ENCODE measurements around the gene FNDC8.
"Not testable (repeated sequence)": the region's sequence is repeated elsewhere in the genome, so short reads cannot be mapped to it uniquely, and the experiment has no call there.

FNDC8 gene

GRCh38 chr17:35097776-35098175 lies 23.6 kb upstream of the FNDC8 start:
- no peak for DNase-seq

- no peak for DNase-seq
Observed at GRCh38 chr17:35099908-35100307, 21.5 kb upstream of the FNDC8 start.

DNA sequence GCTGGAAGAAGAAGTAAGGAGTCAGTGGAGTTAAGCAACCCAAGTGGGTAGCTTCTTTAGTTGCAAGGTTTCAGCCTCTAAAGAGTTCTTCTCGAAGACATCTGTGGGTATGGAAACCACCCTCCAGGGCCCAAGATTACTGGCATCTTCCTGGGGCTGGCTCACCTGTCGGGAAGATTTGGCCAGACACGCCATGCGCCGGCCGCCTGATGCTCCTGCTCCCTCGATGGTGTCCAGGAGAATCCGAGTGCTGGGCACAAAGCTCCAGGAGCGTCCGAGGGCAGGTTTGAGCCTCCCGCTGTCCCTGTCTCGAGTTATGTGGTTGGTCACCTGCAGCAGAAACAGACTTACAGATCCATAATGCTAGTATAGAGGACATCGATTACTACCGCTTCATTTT lies 20.4 kb upstream of the FNDC8 start:
- DNase-seq = no peak

- DNase-seq = no peak
Observed at GRCh38 chr17:35101725-35102124, 19.7 kb upstream of the FNDC8 start.

GRCh38 chr17:35103271-35103670 lies 18.1 kb upstream of the FNDC8 start:
- no peak for DNase-seq

GRCh38 chr17:35104844-35105450 lies 16.5 kb upstream of the FNDC8 start:
- DNase-seq = no peak

- not testable (repeated sequence) for DNase-seq
Observed at GRCh38 chr17:35110791-35111190, 10.6 kb upstream of the FNDC8 start.

- no peak for DNase-seq
Observed at GRCh38 chr17:35116845-35117244, 4.6 kb upstream of the FNDC8 start.

DNA sequence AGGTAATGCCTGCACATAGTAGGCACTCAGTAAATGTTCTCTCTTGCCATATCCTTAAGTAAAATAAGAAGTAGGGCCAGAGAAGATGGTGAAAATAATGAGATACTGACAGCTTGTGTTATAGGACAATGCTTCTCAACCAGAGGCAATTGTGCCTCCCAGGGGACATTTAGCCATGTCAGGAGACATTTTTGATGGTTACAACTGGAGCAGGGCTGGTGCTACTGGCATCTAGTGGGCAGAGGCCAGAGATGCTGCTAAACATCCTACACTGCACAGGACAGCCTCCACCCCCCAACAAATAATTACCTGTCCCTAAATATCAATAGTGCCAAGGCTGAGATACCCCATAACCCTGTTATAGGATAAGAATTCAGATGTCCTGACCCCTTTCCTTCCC lies 3.4 kb upstream of the FNDC8 start:
- DNase-seq = peak; percentile 32

DNA sequence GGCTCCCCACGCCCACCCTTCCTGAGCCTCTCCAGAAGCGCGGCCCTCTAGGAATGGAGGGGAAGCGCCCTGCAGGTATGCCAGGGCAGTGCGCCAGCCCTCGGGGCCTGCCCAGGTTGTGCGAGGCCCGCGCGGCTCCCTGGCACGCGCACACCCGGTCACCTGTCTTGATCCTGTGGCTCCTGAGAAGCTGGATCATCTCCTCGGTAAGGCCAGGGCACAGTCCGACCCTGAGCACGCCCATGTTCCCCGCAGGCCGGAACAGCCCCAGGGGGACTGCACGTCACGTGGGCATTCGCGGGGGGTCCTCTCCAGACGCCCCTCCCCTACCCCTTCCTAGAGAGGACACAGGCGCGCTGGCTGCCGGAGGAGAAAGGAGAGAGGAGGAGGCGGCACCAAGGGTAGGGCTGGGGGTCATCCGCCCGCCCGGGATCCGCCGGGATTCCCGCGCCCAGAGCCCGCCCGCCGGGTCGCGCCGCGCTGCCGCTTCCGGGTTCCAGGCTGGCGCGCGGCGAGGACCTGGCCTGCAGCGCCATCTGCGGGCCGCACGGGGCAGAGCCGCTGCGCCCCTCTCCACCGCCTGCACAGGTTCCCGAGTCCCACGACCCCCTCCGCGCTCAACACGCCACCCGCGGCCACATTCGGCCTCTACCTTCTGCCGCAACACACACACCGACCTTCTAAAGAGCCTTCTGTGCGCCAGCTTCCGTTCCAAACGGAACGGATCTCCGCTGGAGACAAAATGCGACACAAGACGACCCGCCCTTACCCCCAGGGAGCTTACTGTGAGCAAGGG lies 1.8 kb upstream of the FNDC8 start, which contains the start of gene RAD51D:
RAD51D (minus strand) TSS at position 491 of the 796 bp plus-strand sequence; CDS start at position 244, 247 bp downstream.
- DNase-seq = peak; percentile 80

DNA sequence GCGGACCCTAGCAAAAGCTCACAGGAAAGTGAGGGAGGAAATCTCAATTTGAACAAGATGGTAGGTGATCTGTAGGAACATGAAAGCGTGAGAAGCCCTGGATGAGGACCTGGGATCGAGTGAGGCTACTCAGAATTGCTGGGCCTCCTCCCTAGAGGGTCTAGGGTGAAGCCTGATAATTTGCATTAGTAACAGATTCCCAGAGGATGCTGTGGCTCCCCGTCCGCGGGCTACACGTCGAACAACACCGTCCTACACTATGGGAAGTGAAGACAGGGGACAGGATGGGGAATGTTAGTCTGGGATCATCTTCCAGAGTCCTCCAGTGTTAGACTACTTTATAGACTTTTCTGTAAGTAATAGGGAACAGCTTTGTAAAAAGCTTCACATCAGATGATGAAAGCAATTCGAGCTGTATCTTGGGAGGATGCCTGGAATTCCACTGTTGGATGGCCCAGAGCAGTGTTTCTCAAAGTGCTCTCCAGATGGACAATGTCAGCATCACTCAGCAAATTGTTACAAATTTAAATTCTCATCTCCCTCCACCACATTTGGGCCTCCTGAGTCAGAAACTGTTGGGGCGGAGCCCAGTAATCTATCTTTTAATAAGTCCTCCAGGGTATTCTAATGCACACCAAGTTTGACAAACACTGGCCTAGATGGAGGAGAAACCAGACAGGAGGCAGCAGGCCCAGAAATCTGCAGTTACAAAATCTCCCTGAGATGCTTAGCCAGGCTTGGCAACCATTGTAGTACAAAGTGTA lies 6.5 kb downstream of the FNDC8 start:
- DNase-seq = no peak

DNA sequence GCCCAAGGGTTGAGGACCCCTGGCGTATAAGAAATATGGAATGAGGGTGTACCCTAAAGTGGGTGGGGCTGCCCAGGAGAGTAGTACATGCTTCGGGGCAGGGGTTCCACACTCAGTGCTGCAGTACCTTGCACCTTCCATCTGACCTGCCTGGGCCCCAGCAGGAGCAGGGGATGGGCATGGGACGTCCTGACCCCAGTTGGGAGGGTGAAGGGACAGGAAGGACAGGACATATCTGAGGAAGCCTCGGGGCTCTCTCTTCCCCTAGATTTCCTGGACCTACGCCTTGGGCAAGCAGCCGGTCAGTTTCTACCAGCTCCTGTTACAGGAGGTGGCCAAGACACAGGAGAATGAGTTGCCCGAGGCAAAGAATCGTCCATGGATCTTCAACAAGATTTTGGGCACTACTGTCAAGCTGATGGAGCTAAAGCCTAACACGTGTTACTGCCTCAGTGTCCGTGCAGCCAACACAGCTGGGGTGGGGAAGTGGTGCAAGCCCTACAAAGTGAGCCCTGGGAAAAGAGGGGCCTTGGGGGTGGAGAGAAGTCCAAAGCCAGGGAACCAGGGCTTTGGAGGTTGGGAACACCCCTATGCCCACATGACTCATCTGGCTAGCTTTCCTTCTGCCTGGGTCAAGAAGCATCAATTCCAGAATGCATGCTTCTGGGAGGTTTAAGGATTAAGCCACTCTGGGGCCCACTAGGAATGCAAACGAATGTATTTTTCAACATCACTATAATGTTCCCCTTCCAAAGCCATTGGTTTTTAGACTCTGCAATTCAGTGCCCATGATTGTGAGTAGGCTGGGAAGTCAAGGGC lies 7.9 kb downstream of the FNDC8 start:
- DNase-seq = no peak

DNA sequence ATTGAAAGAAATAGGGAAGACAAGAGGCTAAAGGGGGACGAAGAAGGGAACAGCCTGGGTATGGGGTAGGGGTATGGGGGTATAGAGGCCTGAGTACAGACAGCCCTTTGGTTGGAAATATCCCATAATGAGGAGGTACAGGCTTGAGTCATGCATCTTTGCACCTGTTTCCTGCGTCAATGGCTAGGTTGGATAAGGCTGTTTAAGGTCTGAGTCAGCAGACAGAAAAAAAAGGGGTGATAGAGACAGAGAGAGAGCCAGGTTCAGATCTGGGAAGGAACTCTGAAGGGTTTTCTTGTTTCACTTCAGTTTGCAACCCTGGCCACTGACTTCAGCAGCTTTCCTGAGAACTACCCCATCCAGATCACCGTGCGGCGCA lies 8.5 kb downstream of the FNDC8 start:
- no peak for DNase-seq

DNA sequence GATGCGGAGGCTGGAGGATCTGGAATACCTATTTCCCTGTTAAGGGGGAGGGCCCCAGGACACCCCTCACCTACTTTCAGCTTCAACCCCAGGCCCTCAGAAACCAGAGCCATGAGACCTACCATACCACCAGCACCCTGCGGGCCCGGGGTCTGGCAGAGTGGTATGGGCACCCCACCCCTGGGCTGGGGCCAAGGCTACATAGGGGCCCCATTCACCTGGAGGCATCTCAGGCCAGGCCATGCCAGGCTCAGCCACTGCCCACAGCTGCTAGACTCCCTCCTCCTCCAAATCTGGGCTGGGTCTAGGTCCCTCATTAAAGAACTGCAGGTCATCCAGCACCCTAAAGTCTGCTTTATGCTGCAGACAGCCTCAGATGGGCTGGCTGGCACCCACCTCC lies 9.0 kb downstream of the FNDC8 start:
- DNase-seq = no peak

- no peak for DNase-seq
Observed at GRCh38 chr17:35132099-35132498, 10.7 kb downstream of the FNDC8 start.

GRCh38 chr17:35132816-35133550 lies 11.6 kb downstream of the FNDC8 start:
- no peak for DNase-seq

DNA sequence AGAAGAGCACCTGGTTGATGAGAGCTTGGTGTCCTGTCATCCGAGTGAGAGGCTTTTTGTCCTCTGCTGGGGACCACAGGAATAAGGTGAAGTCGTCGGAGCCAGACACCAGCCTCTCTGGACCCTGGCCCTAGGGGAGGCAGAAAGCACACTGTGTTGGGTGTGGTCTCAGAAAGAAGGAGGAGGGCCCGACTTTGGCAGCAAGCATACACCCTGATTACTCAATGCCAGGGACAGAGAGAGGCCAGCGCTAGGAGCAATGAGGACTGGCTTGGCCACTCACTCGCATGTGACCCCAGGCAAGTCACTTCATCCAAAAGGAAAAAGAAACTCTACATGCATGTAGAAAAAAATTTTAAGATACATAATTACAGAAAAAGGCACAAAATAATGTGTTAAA lies 13.9 kb downstream of the FNDC8 start:
- DNase-seq = no peak

GRCh38 chr17:35138218-35138617 lies 16.8 kb downstream of the FNDC8 start:
- no peak for DNase-seq

- DNase-seq = peak; percentile 90
Observed at GRCh38 chr17:35141681-35142466, 20.5 kb downstream of the FNDC8 start, which contains the start of gene NLE1. Gene NLE1, minus strand, starts transcription at chr17:35142303. Its CDS starts 28 bp downstream, at chr17:35142275.

GRCh38 chr17:35142467-35142796 lies 21.0 kb downstream of the FNDC8 start:
- DNase-seq = no peak

- DNase-seq = no peak
Observed at GRCh38 chr17:35144840-35145239, 23.4 kb downstream of the FNDC8 start.
